Measurements from ENCODE around the gene ZNF398.

ZNF398 gene

GRCh38 chr7:149166142-149166541 is 18.9 kb downstream of the ZNF398 start:
- TF ChIP-seq, protein P1, sequence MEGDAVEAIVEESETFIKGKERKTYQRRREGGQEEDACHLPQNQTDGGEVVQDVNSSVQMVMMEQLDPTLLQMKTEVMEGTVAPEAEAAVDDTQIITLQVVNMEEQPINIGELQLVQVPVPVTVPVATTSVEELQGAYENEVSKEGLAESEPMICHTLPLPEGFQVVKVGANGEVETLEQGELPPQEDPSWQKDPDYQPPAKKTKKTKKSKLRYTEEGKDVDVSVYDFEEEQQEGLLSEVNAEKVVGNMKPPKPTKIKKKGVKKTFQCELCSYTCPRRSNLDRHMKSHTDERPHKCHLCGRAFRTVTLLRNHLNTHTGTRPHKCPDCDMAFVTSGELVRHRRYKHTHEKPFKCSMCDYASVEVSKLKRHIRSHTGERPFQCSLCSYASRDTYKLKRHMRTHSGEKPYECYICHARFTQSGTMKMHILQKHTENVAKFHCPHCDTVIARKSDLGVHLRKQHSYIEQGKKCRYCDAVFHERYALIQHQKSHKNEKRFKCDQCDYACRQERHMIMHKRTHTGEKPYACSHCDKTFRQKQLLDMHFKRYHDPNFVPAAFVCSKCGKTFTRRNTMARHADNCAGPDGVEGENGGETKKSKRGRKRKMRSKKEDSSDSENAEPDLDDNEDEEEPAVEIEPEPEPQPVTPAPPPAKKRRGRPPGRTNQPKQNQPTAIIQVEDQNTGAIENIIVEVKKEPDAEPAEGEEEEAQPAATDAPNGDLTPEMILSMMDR (IDR thresholded peaks at IDR 0.05; ENCODE audit: low read depth, low read length, missing control alignments) = no peak
- in situ Hi-C loops (cut with HindIII; ENCODE audit: low sequenced_read_pairs) = no loop called here
- DNase-seq (ENCODE audit: low read depth) = no peak
- H3K4me3 ChIP-seq (ENCODE audit: low read depth, low read length) = no peak overlapping the region

- no peak overlapping the region for H3K4me3 ChIP-seq (ENCODE audit: low read depth, low read length)
- in situ Hi-C loops (cut with HindIII; ENCODE audit: low sequenced_read_pairs) = no loop called here
- no peak for DNase-seq (ENCODE audit: low read depth)
- TF ChIP-seq, protein P1 (IDR thresholded peaks at IDR 0.05; ENCODE audit: low read depth, low read length, missing control alignments) = no peak
These were observed 19.5 kb downstream of the ZNF398 start for GRCh38 chr7:149166630-149167352.

DNA sequence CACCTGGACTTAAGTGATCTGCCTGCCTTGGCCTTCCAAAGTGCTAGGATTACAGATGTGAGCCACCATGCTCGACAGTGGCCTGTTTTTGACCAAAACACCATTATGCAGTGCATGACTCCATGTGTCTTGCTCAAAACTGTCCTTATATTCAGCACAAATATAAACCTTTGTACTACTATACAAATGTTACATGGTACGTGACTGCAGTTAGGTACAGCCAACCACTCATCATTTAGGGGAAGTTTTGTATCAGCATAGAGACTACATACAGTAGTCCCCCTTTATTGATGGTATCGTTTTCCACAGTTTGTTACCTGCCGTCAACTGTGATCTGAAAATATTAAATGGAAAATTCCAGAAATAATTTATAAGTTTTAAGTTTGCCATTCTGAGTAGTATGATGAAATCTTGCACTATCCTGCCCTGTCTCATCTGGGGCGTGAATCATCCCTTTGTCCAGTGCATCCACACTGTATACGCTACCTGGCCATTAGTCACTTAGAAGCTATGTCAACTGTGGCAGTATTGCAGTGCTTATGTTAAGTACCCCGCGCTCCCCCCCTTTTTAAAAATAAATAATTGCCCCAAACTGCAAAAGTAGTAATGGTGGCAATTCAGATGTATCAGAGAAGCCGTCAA is 24.8 kb downstream of the ZNF398 start:
- in situ Hi-C loops (cut with HindIII; ENCODE audit: low sequenced_read_pairs) = no loop called here
- TF ChIP-seq, protein P1 (IDR thresholded peaks at IDR 0.05; ENCODE audit: low read depth, low read length, missing control alignments) = no peak
- H3K4me3 ChIP-seq (ENCODE audit: low read depth, low read length) = no peak overlapping the region
- no peak for DNase-seq (ENCODE audit: low read depth)

DNA sequence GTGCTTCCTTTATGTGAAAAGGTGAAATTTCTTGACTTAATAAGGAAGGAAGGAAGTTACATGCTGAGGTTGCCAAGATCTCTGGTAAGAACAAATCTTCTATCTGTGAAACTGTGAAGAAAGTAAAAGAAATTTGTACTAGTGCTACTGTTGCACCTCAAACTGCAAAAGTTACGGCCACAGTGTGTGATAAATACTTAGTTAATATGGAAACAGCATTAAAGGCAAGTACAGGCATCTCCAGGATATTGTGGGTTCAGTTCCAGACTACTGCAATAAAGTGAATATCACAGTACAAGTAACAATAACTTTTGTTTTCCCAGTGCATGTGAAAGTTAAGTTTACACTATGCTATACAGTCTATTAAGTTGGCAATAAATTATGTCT is 25.3 kb downstream of the ZNF398 start:
- DNase-seq (ENCODE audit: low read depth) = no peak
- no peak overlapping the region for H3K4me3 ChIP-seq (ENCODE audit: low read depth, low read length)
- in situ Hi-C loops (cut with HindIII; ENCODE audit: low sequenced_read_pairs) = no loop called here
- TF ChIP-seq, protein P1 (IDR thresholded peaks at IDR 0.05; ENCODE audit: low read depth, low read length, missing control alignments) = no peak

- no peak overlapping the region for H3K4me3 ChIP-seq (ENCODE audit: low read depth, low read length)
- no peak for DNase-seq (ENCODE audit: low read depth)
- in situ Hi-C loops (cut with HindIII; ENCODE audit: low sequenced_read_pairs) = no loop called here
- TF ChIP-seq, protein P1 (IDR thresholded peaks at IDR 0.05; ENCODE audit: low read depth, low read length, missing control alignments) = no peak
These were observed 27.9 kb downstream of the ZNF398 start for GRCh38 chr7:149175150-149175549.

DNA sequence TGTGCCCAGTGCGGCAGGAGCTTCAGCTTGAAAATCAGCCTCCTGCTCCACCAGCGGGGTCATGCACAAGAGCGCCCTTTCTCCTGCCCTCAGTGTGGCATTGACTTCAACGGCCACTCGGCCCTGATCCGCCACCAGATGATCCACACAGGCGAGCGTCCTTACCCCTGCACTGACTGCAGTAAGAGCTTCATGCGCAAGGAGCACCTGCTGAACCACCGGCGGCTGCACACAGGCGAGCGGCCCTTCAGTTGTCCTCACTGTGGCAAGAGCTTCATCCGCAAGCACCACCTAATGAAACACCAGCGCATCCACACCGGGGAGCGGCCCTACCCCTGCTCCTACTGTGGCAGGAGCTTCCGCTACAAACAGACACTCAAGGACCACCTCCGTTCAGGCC is 32.0 kb downstream of the ZNF398 start:
- in situ Hi-C loops (cut with HindIII; ENCODE audit: low sequenced_read_pairs) = no loop called here
- H3K4me3 ChIP-seq (ENCODE audit: low read depth, low read length) = no peak overlapping the region

More for the DNA sequence above, 32.0 kb downstream of the ZNF398 start:
- TF ChIP-seq, protein P1 (IDR thresholded peaks at IDR 0.05; ENCODE audit: low read depth, low read length, missing control alignments) = no peak
- no peak for DNase-seq (ENCODE audit: low read depth)

Data from astrocyte of the cerebellum (primary cell).